ENCODE data around the gene ZNF521.

ZNF521 gene

DNA sequence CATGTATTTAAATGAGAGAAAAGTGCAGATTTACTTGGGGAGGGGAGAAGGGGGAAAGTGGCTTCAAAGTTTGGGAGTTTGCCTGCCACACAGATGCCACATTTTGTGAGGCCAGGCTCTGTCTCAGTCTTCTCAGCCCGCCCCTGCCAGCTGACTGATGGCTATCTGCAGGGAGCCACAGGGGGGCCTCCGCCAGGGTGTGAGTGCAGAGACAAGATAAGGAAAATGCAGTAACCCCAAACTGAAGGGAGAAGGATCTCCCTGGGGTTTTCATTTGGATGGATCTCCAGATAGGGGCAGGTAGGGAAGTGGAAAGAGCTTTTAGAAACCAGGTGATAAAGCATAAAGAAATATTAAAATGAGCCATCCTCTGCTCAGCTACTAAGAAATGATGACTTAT lies 128.8 kb downstream of the ZNF521 start:
- ATAC-seq, result no peak
- TF ChIP-seq GLIS3 (CRISPR knock-in tag; IDR thresholded peaks at IDR 0.05), result no peak
- no peak for TF ChIP-seq OSR1 (CRISPR knock-in tag; IDR thresholded peaks at IDR 0.05)
- TF ChIP-seq RARB (CRISPR knock-in tag; IDR thresholded peaks at IDR 0.05), result no peak
- no peak for TF ChIP-seq TOX (CRISPR knock-in tag; IDR thresholded peaks at IDR 0.05; ENCODE audit: borderline replicate concordance)
- TF ChIP-seq ZFP3 (CRISPR knock-in tag; IDR thresholded peaks at IDR 0.05), result no peak
- TF ChIP-seq ZC3H10 (CRISPR knock-in tag; IDR thresholded peaks at IDR 0.05), result no peak
- TF ChIP-seq TCF4 (CRISPR knock-in tag; IDR thresholded peaks at IDR 0.05; ENCODE audit: borderline replicate concordance), result no peak
- TF ChIP-seq ARNTL (CRISPR knock-in tag; IDR thresholded peaks at IDR 0.05; ENCODE audit: borderline replicate concordance, low read depth), result no peak
- TF ChIP-seq ISL1 (CRISPR knock-in tag; IDR thresholded peaks at IDR 0.05), result no peak
- TF ChIP-seq CSDC2 (CRISPR knock-in tag; IDR thresholded peaks at IDR 0.05), result no peak
- TF ChIP-seq SNAI2 (CRISPR knock-in tag; IDR thresholded peaks at IDR 0.05), result no peak
- TF ChIP-seq BACH2 (CRISPR knock-in tag; IDR thresholded peaks at IDR 0.05; ENCODE audit: borderline replicate concordance), result no peak

DNA sequence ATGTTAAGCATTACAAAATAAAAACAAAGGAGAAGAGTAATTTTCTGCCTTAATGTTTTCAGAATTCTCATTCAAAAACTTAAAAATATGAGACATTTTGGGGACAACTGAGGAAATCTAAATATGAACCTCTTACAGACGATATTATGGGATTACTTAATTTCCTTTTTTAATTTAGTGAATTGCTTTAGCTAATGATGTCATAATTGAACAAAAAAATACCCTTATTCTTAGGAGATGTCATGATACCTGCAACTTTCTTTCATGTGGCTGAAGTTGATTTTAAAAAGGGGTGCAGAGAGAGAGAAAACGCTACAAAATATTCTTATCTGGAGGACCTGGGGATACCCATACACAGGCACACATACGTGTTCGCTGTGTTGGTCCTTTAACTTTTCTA lies 129.3 kb downstream of the ZNF521 start:
- ATAC-seq, result no peak
- TF ChIP-seq ESRRG (CRISPR knock-in tag; IDR thresholded peaks at IDR 0.05), result no peak
- no peak for TF ChIP-seq CSDC2 (CRISPR knock-in tag; IDR thresholded peaks at IDR 0.05)
- no peak for TF ChIP-seq CSRNP3 (CRISPR knock-in tag; IDR thresholded peaks at IDR 0.05)
- TF ChIP-seq ZC3H10 (CRISPR knock-in tag; IDR thresholded peaks at IDR 0.05), result no peak
- no peak for TF ChIP-seq PATZ1 (CRISPR knock-in tag; IDR thresholded peaks at IDR 0.05; ENCODE audit: borderline replicate concordance)
- TF ChIP-seq GLIS3 (CRISPR knock-in tag; IDR thresholded peaks at IDR 0.05), result no peak
- TF ChIP-seq ZFP3 (CRISPR knock-in tag; IDR thresholded peaks at IDR 0.05), result no peak
- TF ChIP-seq BACH2 (CRISPR knock-in tag; IDR thresholded peaks at IDR 0.05; ENCODE audit: borderline replicate concordance), result no peak
- TF ChIP-seq ZNF8 (CRISPR knock-in tag; IDR thresholded peaks at IDR 0.05), result no peak
- TF ChIP-seq PPARA (CRISPR knock-in tag; IDR thresholded peaks at IDR 0.05; ENCODE audit: borderline replicate concordance), result no peak
- TF ChIP-seq SNAI2 (CRISPR knock-in tag; IDR thresholded peaks at IDR 0.05), result no peak
- no peak for TF ChIP-seq ZNF565 (CRISPR knock-in tag; conservative IDR thresholded peaks at IDR 0.05; ENCODE audit: low read depth)
- no peak for TF ChIP-seq ZFP30 (CRISPR knock-in tag; IDR thresholded peaks at IDR 0.05)
- no peak for TF ChIP-seq ISL1 (CRISPR knock-in tag; IDR thresholded peaks at IDR 0.05)
- no peak for TF ChIP-seq TCF4 (CRISPR knock-in tag; IDR thresholded peaks at IDR 0.05; ENCODE audit: borderline replicate concordance)
- no peak for TF ChIP-seq TOX (CRISPR knock-in tag; IDR thresholded peaks at IDR 0.05; ENCODE audit: borderline replicate concordance)

DNA sequence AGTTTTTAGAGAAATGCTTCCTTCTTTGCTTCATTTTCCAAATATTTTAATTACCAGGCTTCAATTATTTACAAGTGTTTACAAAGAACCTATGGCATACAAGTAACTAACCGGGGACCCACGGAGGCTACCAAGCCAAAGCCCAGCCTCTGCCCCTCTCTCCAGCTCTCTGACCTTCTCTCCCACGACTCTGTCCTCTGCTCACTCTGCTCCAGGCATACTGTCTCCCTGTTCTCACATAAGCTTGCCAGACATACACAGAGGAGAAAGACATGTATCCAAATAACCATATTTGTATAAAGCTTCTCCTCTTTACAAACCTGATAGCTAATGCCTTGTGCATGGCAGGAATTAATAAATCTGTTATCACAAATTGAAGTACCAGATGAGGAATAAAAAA lies 141.3 kb downstream of the ZNF521 start:
- ATAC-seq, result no peak
- TF ChIP-seq, protein P1, sequence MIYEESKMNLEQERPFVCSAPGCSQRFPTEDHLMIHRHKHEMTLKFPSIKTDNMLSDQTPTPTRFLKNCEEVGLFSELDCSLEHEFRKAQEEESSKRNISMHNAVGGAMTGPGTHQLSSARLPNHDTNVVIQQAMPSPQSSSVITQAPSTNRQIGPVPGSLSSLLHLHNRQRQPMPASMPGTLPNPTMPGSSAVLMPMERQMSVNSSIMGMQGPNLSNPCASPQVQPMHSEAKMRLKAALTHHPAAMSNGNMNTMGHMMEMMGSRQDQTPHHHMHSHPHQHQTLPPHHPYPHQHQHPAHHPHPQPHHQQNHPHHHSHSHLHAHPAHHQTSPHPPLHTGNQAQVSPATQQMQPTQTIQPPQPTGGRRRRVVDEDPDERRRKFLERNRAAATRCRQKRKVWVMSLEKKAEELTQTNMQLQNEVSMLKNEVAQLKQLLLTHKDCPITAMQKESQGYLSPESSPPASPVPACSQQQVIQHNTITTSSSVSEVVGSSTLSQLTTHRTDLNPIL (CRISPR knock-in tag; IDR thresholded peaks at IDR 0.05; ENCODE audit: low read depth), result no peak
- TF ChIP-seq BACH2 (CRISPR knock-in tag; IDR thresholded peaks at IDR 0.05; ENCODE audit: borderline replicate concordance) (no peak), TSHZ2 (CRISPR knock-in tag; IDR thresholded peaks at IDR 0.05) (no peak), ZC3H10 (CRISPR knock-in tag; IDR thresholded peaks at IDR 0.05) (no peak), RARB (CRISPR knock-in tag; IDR thresholded peaks at IDR 0.05) (no peak), ESRRG (CRISPR knock-in tag; IDR thresholded peaks at IDR 0.05) (no peak), ARNTL (CRISPR knock-in tag; IDR thresholded peaks at IDR 0.05; ENCODE audit: borderline replicate concordance, low read depth) (no peak), OSR1 (CRISPR knock-in tag; IDR thresholded peaks at IDR 0.05) (no peak), PPARA (CRISPR knock-in tag; IDR thresholded peaks at IDR 0.05; ENCODE audit: borderline replicate concordance) (no peak), SNAI2 (CRISPR knock-in tag; IDR thresholded peaks at IDR 0.05) (no peak), GLIS3 (CRISPR knock-in tag; IDR thresholded peaks at IDR 0.05) (no peak), ZFP3 (CRISPR knock-in tag; IDR thresholded peaks at IDR 0.05) (no peak), CSDC2 (CRISPR knock-in tag; IDR thresholded peaks at IDR 0.05) (no peak), ZNF70 (CRISPR knock-in tag; IDR thresholded peaks at IDR 0.05) (no peak), CSRNP3 (CRISPR knock-in tag; IDR thresholded peaks at IDR 0.05) (no peak), ZFP30 (CRISPR knock-in tag; IDR thresholded peaks at IDR 0.05) (no peak), ZNF565 (CRISPR knock-in tag; conservative IDR thresholded peaks at IDR 0.05; ENCODE audit: low read depth) (no peak)

Measured in SK-N-SH treated with all-trans-retinoic acid at 6 μM for 48 hours (cell line).